KOPT-K1 (cell line): Measurements from ENCODE around the gene MAP3K14.

ENCODE experiments used
- H3K27ac ChIP-seq: fragments of 200-600 bp; sonication (generic); 2 replicates; pipeline ENCODE4 v1.5.1; 2016; ENCODE audit warnings: antibody characterized with exemption, mild to moderate bottlenecking, low read depth, low read length; ENCODE audit not compliant: poor library complexity, severe bottlenecking
- H3K36me3 ChIP-seq: fragments of 200-600 bp; sonication (generic); 2 replicates; pipeline ENCODE4 v1.5.1; 2017; ENCODE audit warnings: antibody characterized with exemption, mild to moderate bottlenecking, low read length, moderate library complexity; ENCODE audit not compliant: insufficient read depth
- H3K9me3 ChIP-seq: fragments of 200-600 bp; sonication (generic); 2 replicates; pipeline ENCODE4 v1.5.1; 2017; ENCODE audit warnings: antibody characterized with exemption, low read length, mild to moderate bottlenecking; ENCODE audit not compliant: insufficient read depth, poor library complexity, severe bottlenecking

The MAP3K14 gene

DNA sequence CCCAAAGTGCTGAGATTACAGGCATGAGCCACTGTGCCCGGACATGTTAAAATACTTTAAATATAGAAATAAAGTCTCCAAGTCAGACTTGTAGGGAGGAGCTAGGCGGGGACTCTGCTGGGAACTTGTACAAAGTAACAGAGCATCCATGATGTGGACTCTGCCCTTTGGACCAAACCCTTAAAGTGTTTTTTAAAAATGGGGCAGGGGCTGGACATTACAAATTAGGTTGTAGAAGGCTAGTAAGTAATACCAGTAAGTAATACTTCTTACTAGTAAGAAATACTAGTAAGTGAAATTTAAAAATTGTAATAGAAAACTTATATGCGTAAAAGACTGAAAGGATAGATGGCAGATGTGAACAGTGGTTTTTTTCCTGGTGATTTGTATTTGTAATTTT, 45.2 kb downstream of the MAP3K14 start:
- Histone ChIP-seq H3K9me3 (no peaks in the 10 kb centered on the region), H3K27ac (no peak overlapping the region), H3K36me3 (peaks cover 87% of the 10 kb centered on the region)

DNA sequence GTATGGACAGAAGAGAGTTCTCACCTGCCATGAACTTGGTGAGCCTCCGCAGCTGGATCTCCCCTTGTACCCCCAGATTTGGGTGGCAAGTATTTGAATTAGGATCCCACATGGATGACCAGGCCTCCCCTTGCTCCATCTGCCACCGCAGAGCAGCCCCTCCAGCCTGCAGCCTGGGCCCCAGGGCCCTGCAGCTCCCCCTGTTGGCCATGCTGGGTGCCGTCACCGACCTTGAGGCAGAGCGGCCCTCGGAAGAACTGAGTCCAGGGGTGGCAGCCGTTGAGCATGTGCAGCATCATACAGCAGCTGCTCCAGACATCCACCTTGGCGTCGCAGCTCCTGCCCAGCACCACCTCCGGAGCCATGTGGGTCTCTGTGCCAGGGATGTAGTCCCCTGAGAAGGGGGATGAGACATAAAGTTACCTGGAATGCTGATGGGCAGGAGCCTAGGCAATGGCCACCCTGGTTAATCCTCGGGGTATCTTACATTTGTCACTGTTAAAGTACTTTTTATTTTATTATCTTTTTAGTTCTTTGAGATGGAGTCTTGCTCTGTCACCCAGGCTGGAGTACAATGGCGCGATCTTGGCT, 45.9 kb downstream of the MAP3K14 start:
- no peaks in the 10 kb centered on the region for H3K9me3 ChIP-seq
- peaks cover 89% of the 10 kb centered on the region for H3K36me3 ChIP-seq
- no peak overlapping the region for H3K27ac ChIP-seq

DNA sequence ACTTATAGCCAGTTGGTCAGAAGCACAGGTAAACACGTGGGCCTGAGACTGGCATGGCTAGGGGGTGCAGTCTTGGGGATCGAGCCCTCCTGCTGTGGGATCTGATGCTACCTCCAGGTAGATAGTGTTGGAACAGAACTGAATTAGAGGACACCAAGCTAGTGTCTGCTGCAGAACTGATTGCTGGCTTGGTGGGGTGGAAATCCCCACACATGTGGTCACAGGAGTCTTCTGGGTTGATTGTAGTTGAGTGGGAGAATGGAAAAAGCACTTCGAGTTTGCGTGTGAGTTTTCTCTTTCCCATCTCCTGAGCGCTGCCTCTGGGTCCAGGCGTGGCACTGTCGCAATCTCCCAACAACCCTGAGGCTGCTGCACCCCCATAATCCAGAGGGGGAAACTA, 46.9 kb downstream of the MAP3K14 start:
- Histone ChIP-seq H3K36me3 (peaks cover 99% of the 10 kb centered on the region), H3K9me3 (no peaks in the 10 kb centered on the region), H3K27ac (no peak overlapping the region)

DNA sequence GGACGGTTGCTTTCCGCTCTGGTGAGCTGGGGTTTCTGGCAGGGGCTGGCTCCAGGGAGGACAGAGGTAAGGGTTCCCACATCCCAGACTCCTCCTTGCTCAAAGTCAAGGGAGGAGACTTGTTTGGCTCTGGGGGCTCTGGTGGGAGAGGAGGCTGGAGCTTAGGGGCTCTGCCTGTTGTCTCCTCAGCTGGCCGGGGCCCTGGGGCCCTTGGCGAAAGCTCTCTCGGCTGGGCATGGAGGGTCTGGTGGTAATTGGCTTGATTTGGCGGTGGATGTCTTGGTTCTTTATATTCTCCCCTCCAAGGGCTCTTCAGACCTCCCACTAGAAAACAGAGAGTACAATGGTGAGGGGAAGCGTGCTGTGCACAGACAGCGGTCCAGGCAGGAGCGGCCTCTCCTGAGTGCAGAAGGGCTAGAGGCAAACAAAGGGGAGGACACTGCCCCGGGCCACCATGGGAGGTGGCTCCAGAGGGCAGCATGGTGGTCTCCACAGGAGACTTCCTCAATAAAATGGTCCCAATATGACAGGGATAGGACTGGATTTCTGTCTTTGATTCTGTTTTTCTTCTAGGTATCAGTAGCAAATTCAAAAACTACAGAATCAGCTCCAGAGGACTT, 49.3 kb downstream of the MAP3K14 start:
- Histone ChIP-seq H3K27ac (no peak overlapping the region), H3K36me3 (peaks cover 99% of the 10 kb centered on the region)

DNA sequence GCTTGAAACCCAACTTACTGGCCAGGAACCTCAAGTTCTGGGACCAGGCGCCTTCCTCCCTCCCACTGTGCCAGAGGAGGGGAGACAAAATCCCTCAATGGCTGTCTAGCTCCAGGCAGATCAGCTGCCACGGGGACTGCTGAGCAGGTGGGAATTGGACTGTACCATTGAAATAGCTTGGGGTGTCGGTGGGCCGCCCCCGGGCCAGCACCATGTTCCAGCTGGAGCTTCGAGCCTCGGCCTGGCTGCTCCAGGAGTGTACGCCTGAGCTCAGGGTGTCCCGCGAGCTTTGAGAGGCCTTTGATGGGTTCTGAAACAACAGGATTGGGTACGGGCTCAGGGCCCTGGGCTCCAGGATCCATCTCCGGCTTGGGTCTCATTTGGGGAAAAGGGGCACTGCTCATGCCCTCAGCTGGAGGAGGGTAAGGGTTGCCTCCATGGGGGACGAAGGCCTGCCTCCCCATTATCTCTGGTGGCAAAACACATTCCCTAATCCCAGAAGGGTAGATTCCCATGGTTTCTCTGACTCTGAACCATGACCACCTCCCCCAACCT, 50.4 kb downstream of the MAP3K14 start:
- no peaks in the 10 kb centered on the region for H3K9me3 ChIP-seq
- no peak overlapping the region for H3K27ac ChIP-seq
- peaks cover 99% of the 10 kb centered on the region for H3K36me3 ChIP-seq

More for the DNA sequence above, 49.3 kb downstream of the MAP3K14 start:
- no peaks in the 10 kb centered on the region for H3K9me3 ChIP-seq

DNA sequence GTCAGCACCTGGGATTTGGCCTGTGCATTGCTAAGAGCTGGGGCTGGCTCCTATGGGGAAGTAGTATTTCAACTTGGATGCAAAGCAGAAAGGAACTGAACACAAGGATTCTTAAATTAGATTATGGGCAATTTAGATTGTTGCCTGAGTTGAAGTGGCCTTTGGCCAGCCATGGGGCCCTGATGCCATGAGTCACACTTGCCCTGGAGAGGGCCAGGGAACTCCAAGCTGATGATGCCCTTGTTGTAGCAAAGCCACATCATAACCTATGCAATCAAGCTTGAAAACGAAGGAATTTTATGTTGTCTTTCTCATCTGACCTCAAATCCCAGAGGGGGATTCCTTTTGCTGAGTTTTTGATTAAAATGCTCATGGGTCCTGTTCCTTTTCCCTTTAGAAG, 51.0 kb downstream of the MAP3K14 start:
- H3K9me3 ChIP-seq: no peaks in the 10 kb centered on the region
- H3K36me3 ChIP-seq: peaks cover 98% of the 10 kb centered on the region
- H3K27ac ChIP-seq: no peak overlapping the region

DNA sequence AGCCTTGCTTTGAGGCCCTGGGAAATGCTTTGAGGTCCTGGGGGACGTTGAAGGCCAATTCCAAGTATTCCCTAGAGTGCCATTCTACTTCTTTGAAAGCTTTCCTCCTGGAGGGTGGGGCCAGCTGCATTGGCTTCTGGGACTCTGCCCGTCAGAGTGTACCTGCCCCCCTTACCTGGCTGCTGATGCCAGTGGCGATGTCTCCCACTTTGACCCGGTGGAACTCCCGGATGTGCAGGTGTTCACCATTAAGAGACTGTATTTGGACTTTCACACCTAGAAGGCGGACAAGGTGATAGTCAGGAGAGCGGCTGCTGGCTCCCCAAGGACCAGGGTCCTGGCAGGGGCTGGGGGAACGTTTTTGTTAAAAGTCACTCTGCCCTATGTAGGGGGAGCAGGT, 51.8 kb downstream of the MAP3K14 start:
- Histone ChIP-seq H3K27ac (no peak overlapping the region), H3K36me3 (peaks cover 90% of the 10 kb centered on the region), H3K9me3 (no peaks in the 10 kb centered on the region)

DNA sequence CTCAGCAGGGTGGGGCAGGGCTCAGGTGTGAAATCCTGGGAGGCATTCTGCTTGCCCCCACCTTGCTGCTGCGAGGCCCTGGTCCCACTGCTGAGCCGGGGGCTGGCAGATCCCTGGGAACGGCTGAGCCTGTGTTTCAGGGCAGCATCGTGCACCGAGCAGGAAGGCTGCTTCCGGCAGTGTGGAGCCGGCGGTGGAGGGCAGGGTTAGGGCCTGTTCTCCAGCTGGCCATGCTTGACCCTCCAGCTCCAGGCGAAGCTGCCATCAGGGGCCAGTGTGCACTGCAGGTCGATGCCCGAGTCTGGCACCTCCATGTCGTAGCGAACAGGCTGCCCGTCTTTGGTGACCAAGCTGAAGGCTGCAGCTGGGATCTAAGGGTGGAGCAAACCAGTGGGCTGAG, 52.4 kb downstream of the MAP3K14 start:
- Histone ChIP-seq H3K9me3 (no peaks in the 10 kb centered on the region), H3K36me3 (peaks cover 84% of the 10 kb centered on the region), H3K27ac (no peak overlapping the region)

DNA sequence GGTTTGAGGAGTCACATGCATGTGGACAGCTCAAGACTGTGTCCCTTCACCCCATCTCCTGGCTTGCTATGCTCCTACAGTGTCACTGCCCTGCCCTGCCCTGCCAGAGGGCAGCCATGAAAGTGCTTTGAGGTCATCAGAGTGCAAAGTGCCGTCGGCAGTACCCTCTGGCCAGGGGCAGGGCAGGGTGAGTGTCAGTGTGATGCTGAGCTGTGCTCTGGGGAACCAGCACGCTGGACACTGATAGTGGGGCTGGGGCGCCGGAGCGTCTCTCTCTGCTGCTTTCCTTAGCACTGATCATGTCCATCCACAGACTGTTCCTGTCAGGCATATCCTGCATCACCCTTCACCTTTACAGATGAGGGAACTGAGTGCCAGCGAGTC, 53.4 kb downstream of the MAP3K14 start:
- Histone ChIP-seq H3K36me3 (peaks cover 75% of the 10 kb centered on the region), H3K27ac (no peak overlapping the region), H3K9me3 (no peaks in the 10 kb centered on the region)

DNA sequence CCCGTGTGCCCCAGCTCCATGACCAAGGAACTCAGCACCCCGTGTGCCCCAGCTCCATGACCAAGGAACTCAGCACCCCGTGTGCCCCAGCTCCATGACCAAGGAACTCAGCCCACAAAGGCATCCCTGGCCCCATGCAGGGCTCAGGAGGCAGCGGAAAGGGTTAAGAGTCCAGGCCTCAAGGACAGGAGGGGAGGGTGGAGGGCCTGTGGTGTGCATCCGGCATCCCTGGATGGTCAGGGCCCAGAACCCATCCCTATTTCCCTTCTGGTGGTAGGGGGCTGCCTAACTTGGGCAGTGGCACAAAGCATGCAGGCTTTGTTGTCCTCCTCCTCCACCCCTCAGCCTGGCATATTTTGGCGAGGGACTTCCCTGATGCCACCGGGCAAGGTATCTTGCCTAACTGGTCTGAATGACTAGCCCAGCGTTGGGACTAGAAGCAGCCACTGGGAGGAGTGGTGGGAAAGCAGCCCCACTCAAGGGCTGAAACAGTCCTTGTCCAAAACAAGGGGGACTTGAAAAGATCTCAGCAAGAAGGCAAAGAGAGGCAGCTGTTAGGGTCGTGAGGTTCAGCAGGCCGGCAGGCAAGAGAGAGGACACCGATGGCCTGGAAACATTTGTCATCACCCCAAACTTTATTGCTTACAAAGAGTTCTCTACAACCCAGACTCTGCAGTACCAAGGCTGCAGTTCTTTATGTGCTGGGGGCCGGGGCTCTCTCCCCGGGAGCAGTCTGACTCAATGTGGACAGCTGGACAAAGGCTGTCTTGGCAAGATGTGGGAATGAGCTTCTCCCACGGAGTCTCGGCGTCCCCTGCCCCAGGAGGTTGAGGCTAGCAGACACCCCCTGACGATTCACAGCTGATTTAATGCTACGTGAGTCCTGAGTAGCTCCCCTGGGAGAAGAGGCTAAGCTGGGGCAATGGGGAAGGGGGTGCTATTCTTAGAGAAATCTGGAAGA, 54.0 kb downstream of the MAP3K14 start:
- Histone ChIP-seq H3K36me3 (peaks cover 68% of the 10 kb centered on the region), H3K9me3 (no peaks in the 10 kb centered on the region), H3K27ac (no peak overlapping the region)

DNA sequence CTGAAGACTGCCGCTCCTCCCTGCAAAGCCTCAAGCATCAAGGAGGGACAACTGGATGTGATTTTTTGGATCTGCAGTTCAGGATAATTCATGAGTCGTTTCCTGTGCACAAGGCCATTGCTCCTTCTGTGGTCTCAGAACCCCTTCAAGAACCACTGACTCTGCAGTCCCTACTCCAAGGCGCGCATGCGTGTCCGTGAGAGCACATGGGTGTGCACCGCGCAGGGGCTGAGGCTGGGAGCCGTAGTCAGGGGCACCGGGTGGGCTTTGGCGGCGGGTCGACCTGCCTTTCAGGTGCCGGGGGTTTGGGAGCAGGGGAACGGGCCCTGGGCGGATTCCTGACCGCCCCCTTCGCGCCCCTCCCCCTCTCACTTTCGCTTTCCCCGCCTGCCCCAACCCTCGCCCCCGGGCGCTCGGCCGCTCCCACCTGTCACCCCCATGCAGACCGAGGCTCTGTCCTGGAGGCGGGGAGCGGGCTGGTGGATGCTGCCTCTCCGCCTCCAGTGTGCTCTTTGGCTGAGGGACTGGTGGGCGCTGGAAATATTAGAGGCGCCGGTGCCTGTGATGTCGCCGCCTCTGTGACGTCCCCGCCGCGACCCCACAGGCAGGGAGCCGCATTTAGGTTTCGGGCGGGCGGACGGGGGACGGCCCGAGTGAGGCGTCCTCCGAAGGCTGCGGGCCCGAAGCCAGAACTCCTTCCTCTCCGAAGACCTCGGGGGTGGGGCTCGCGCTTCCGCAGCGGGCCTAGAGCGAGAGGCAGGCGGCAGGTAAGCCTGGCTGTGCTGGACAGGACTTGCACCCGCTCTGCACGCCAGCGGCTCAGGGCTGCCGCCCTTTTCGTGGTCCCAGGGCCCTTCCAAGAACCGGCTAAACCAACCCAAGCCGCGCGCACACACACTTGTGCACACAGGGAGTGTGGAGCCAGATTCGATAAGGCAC, 55.0 kb downstream of the MAP3K14 start, which contains the start of gene SPATA32:
TSS of gene SPATA32 (minus strand) at position 518 of the 939 bp plus-strand sequence. CDS start at position 440, 78 bp downstream.
- Histone ChIP-seq H3K36me3 (peaks cover 58% of the 10 kb centered on the region), H3K9me3 (no peaks in the 10 kb centered on the region), H3K27ac (no peak within 1 kb of the TSS)

DNA sequence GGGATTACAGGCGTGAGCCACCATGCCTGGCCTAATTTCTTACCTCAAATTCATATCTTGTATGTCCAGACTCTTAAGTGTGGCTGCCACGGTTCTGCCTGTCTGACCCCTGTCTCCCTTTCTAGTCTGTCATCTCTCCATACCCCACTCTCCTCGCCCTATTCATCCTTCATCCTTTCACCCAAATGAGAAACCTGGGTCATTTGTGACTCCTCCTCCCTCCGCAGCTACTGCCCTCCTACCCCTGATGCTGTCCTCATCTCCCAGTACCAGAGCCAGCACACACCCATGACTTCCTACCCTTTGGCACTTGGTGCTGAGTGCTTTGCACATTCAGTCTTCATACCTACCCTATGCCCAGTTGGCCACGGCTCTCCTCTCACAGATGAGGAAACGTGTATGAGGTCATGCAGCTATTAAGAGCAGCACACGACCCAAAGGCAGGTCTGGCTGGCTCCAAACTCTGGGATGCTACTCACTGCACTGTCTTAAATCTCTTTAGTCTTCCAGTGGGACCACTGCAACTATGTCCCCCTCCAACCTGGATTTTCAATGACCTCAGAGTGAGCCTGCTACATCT, 56.5 kb downstream of the MAP3K14 start:
- Histone ChIP-seq H3K9me3 (no peaks in the 10 kb centered on the region), H3K27ac (no peak overlapping the region), H3K36me3 (peaks cover 43% of the 10 kb centered on the region)

DNA sequence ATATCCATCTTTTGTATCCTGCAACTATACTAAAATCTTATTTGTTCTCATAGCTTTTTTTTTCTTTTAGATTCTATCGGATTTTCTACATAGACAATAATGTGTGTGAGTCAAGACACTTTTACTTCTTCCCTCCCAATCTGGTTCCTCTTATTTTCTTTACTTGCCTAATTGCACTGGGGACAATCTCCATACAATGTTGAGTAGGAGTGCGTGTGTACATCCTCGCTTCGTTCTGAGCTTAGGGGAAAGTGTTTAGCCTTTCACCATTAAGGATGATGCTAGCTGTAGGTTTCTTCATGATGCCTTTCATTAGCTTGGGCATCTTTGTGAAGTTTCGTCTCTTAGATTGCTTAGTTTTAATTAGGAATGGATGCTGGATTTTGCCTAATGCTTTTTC, 57.8 kb downstream of the MAP3K14 start:
- Histone ChIP-seq H3K9me3 (no peaks in the 10 kb centered on the region), H3K27ac (no peak overlapping the region), H3K36me3 (peaks cover 30% of the 10 kb centered on the region)

DNA sequence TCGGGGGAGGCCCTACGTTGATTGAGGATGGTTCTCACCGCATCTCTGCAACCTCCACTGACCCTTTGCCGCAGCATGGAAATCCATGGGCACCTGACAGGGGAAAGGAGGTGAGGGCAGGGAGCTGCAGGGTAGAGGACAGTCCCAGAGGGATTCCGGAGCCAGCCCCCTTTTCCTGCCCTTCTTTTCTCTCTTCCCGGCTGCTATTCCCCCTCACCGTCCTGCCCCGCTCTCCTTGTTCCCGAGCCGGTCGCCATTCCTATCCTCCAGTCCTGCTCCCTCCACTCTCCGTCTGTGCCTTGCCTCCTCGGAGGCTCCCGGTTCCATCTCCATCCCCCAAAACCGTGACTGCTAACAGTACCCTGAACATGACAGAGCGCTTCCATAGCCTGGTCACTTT, 59.7 kb downstream of the MAP3K14 start:
- Histone ChIP-seq H3K36me3 (peaks cover 11% of the 10 kb centered on the region), H3K9me3 (no peaks in the 10 kb centered on the region), H3K27ac (no peak overlapping the region)
